Middle frontal gyrus (tissue), 1 donor: ENCODE data around the gene TMEM141.

Experiments used
- DNase-seq: peaks from one replicate; pipeline ENCODE4 v3.0.0-alpha.2; 2015; ENCODE audit warnings: low spot score; ENCODE audit errors: extremely low spot score

The TMEM141 gene

GRCh38 chr9:136814725-136815421 lies 23.7 kb downstream of the TMEM141 start:
- no peak for DNase-seq

- DNase-seq = no peak
These were observed 24.3 kb downstream of the TMEM141 start for GRCh38 chr9:136815422-136815782.

GRCh38 chr9:136820971-136821825 lies 30.1 kb downstream of the TMEM141 start:
- DNase-seq = no peak

- no peak for DNase-seq
These were observed 30.8 kb downstream of the TMEM141 start for GRCh38 chr9:136821826-136822544.

- no peak for DNase-seq
These were observed 32.2 kb downstream of the TMEM141 start for GRCh38 chr9:136823136-136824046.

- no peak for DNase-seq
These were observed 33.5 kb downstream of the TMEM141 start for GRCh38 chr9:136824496-136825225.

- DNase-seq = no peak
These were observed 34.4 kb downstream of the TMEM141 start for GRCh38 chr9:136825295-136826187.

GRCh38 chr9:136826188-136826541 lies 35.0 kb downstream of the TMEM141 start:
- DNase-seq = no peak

- DNase-seq = no peak
These were observed 35.8 kb downstream of the TMEM141 start for GRCh38 chr9:136826703-136827582.

GRCh38 chr9:136827794-136828473 lies 36.8 kb downstream of the TMEM141 start:
- no peak for DNase-seq

GRCh38 chr9:136828474-136829140 lies 37.5 kb downstream of the TMEM141 start:
- no peak for DNase-seq

- DNase-seq = no peak
These were observed 38.3 kb downstream of the TMEM141 start for GRCh38 chr9:136829412-136829811.

- DNase-seq = no peak
These were observed 39.1 kb downstream of the TMEM141 start for GRCh38 chr9:136829981-136830885.

GRCh38 chr9:136831002-136831719 lies 40.0 kb downstream of the TMEM141 start:
- no peak for DNase-seq

GRCh38 chr9:136831720-136832104 lies 40.6 kb downstream of the TMEM141 start:
- DNase-seq = no peak

- no peak for DNase-seq
These were observed 41.4 kb downstream of the TMEM141 start for GRCh38 chr9:136832581-136832980.
